Measurements from ENCODE around the gene EFCAB11.
"Not testable (repeated sequence)": the region's sequence is repeated elsewhere in the genome, so short reads cannot be mapped to it uniquely, and the experiment has no call there.

The EFCAB11 gene

DNA sequence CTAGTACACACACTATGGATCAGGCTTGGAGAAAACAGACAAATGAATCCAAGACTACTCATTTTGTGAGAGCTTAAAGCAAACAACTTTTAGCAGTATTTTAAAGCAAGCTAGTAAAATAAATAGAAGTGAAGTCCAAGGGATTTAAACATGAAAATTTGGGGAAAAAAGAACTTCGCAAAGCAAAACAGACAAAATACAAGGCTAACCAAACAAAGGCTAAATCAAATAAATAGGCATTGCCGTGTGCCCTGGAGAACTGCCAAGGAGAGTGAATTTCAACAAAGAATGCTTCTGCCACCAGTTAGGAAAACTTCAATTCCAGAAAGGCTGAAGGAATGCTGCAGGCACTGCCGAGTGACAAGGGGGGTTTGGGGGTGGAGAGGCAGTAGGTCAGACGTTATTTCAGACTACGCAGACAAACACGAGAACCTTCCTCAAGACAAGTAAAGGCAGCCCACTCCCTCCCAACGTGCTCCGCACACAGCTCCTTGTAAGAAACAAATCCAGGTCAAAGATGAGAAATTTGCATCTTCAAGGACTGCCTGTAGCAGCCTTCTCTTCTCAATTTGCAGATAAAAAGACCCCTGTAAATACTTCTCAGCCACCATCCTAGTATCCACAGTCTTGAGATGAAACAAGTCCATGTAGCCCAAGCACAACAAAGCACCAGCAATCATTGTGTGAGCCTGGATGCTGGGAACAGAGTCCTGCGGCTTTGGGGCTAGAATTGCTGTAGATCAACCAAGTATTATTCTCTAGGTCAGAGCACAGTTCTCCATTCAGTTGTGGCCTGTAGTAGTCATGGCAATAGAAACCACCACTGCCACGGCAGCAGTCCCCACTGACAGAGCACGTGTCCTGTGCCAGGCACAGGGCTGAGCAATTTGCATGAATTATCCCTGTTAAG is 43.3 kb downstream of the EFCAB11 start:
- peak; percentile 57 for DNase-seq (ENCODE audit: low spot score)

DNA sequence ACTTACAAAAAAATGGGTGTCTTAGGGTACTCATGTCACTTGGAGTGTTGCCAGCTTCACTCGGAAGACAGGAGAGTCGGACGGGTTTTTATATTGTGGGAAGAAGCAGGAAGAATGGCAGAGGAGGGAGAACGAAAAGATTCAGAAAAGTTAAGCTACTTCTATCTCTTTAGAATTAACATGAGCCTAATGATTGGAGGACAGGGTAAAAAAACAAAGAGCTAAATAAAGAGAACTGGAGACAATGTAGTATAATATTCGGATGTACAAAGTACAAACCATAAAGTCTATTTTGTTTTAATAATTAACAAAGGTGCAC is 43.9 kb downstream of the EFCAB11 start:
- DNase-seq (ENCODE audit: low spot score): no peak

- DNase-seq (ENCODE audit: low spot score): no peak
Observed at GRCh38 chr14:89909586-89909985, 44.9 kb downstream of the EFCAB11 start.

DNA sequence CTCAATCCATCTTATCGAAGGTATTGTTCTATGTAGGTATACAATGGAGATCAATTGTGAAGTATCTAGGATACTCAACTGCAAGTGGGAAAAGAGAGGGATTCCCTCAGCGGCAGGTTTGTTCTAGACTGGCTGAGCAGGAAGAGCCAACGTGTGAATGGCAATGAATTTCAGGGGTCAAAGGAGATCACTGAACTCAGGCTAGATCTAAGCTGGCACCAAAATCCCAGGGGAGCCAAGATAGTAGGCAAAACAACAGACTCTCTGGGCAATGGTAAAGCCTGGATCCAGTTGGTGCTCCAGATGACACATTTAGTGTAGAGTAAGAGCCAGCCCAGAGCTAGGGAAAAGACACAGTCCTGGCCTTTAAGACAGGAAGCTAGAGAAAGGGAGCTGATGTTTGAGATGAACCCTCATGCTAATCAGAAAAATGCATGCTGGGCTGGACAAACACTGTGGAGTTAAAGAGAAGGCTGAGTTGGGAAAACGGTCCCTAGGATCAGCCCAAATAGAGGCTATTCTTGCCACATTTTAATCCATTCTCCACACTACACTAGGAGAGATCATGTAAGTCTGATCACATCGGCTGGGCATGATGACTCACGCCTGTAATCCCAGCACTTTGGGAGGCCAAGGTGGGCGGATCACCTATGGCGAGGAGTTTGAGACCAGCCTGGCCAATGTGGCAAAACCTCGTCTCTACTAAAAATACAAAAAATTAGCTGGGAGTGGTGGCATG is 45.6 kb downstream of the EFCAB11 start:
- DNase-seq (ENCODE audit: low spot score): no peak

DNA sequence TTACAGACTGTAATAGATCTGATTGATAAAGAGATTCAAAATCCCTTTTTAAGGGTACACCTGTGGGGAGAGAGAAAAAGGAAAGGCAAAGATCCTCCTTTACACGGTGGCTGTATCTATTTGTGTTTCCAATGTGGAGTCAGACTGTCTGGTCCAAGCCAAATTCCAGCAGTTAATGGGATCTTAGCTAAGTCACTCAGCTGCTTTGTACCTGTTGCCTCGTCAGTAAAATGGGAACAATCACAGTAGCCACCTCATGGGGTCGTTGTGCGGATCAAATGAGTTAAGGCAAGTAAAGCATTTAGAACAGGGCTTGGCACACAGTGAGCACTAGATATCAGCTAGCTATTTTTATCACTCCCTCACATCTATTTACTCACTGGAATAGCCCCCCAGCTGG is 46.9 kb downstream of the EFCAB11 start:
- DNase-seq (ENCODE audit: low spot score): no peak

GRCh38 chr14:89906000-89906399 is 48.5 kb downstream of the EFCAB11 start:
- DNase-seq (ENCODE audit: low spot score): no peak

DNA sequence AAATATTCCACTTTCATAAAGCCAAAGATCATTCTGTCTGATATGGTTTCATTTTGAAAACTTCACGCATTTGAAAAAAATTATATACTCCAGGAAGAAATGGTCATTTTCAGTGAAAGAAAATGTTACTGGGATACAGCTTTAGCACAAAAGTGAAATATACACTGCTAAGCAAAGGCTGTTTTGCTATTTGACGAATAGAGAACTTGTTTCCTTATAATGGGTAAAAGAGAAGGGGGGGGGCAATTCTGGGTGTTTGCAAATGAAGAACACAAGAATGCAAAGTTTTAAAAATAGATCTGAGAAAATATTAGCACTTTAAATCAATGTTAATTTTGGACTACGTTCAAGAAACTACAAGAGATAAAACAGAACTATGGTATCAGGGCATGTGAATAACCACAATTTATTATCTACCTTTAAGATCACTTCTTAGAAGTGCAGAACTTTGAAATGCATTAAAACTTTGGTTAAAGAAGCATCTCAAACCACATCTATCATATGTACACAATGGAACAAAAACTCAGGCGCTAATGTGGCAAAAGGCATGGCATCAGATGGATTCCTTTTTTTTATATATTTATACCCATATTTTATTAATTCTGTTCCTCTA is 51.1 kb downstream of the EFCAB11 start:
- DNase-seq (ENCODE audit: low spot score): no peak

GRCh38 chr14:89902881-89903280 is 51.6 kb downstream of the EFCAB11 start:
- DNase-seq (ENCODE audit: low spot score): no peak

DNA sequence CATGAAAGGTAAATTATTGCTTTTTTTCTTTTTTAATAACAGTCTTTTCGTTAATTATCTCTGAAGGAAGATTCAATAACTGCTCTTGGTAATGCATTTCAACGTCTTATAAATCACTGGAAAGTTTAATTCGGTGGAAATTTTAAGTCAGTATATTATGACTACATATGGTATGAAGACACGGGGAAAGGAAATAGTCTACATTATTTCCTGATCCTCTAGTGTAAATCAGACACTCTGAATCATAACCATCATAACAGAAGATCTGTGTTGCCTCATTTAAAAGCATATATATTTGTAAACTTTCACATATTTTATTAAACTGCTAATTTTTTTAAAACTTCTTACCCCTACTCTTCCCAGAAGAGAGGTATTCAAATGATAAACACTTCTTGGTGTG is 53.7 kb downstream of the EFCAB11 start:
- DNase-seq (ENCODE audit: low spot score): no peak

GRCh38 chr14:89899917-89900663 is 54.4 kb downstream of the EFCAB11 start:
- peak; percentile 48 for DNase-seq (ENCODE audit: low spot score)

- DNase-seq (ENCODE audit: low spot score): no peak
Observed at GRCh38 chr14:89899291-89899690, 55.2 kb downstream of the EFCAB11 start.

DNA sequence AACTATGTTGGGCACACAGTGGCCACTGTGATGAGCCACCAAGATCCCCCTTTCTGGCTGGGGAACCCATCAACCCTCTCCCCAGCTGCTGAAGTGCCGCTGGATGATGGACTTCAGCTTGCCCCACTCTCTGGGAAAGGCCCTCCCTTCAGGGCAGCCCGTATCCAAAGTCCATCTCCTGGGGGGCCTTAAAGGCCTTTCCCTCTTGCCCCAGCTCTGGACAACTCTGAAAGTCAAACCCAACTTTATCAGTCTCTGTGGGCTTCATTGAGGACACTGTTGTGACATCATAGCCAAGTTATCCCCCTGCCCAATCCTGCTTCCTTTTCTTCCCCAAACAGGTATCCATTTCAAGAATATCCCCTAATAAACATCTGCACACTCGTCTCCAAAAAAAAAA is 61.1 kb downstream of the EFCAB11 start:
- not testable (repeated sequence) for DNase-seq (ENCODE audit: low spot score)

GRCh38 chr14:89892953-89893352 is 61.6 kb downstream of the EFCAB11 start:
- DNase-seq (ENCODE audit: low spot score): no peak

DNA sequence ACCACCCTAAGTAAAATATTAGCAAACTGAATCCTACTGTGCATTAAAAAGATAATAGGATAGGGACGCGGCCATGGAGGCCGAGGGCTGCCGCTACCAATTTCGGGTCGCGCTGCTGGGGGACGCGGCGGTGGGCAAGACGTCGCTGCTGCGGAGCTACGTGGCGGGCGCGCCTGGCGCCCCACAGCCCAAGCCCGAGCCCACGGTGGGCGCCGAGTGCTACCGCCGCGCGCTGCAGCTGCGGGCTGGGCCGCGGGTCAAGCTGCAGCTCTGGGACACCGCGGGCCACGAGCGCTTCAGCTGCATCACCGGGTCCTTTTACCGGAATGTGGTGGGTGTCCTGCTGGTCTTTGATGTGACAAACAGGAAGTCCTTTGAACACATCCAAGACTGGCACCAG is 62.8 kb downstream of the EFCAB11 start:
- not testable (repeated sequence) for DNase-seq (ENCODE audit: low spot score)

- no peak for DNase-seq (ENCODE audit: low spot score)
Observed at GRCh38 chr14:89891055-89891454, 63.5 kb downstream of the EFCAB11 start.

GRCh38 chr14:89890589-89890988 is 63.9 kb downstream of the EFCAB11 start:
- DNase-seq (ENCODE audit: low spot score): no peak

- no peak for DNase-seq (ENCODE audit: low spot score)
Observed at GRCh38 chr14:89889626-89890025, 64.9 kb downstream of the EFCAB11 start.

- DNase-seq (ENCODE audit: low spot score): no peak
Observed at GRCh38 chr14:89884761-89885160, 69.8 kb downstream of the EFCAB11 start.

DNA sequence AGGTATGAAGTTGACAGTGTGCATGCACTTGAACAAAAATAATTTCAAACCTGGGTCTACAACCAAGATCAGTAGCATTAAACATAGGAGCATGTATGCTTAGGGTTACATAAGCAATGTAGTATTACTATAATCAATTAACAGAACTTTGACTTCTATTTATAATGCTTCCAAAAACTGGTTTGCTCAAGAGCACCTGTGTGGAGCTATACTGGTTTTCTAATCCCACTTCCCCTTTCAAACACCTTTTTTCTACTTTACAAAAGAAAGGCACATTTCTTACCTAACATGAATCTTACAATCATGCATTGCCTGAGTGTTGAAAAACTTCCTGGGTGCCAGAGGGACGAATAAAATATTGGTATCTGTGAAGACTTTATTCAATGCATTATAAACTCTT is 72.7 kb downstream of the EFCAB11 start:
- no peak for DNase-seq (ENCODE audit: low spot score)

DNA sequence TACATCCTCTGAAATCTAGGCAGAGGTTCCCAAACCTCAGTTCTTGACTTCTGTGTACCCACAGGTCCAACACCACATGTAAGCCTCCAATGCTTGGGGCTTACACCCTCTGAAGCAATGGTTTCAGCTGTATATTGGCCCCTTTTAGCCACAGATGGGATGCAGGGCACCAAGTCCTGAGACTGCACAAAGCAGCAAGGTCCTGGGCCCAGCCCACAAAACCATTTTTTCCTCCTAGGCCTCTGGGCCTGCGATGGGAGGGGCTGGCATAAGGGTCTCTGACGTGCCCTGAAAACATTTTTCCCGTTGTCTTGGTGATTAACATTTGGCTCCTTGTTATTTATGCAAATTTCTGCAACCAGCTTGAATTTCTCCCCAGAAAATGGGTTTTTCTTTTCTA is 80.4 kb downstream of the EFCAB11 start:
- DNase-seq (ENCODE audit: low spot score): not testable (repeated sequence)

- no peak for DNase-seq (ENCODE audit: low spot score)
Observed at GRCh38 chr14:89870316-89870715, 84.2 kb downstream of the EFCAB11 start.

DNA sequence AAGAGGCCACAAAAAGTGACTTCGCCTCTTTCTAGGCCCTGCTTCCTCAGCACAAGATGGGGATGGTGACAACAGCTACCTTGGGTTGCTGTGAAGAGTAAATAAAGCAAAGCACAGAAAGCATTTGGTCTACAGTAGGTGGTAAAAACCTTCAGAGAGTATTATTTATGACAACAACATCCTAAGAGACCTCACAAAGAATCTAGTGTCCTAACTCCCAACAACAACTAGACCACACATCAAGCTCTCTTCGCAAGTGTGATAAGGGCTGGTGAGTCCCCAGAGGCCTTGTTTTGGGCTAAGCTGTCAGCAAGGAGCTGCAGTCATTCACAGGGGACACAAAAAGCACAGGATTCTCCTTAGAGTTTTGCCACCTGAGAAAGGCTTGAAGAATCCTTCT is 84.9 kb downstream of the EFCAB11 start:
- DNase-seq (ENCODE audit: low spot score): no peak
